GM23338 (cell line): Measurements from ENCODE around the gene EGFR. TPM values are rescaled to one million over a fixed set of nuclear protein-coding genes. Genes with fewer than 3 reads are reported as not detected.
A peak's percentile ranks its signal among the peaks of the same experiment; 100 is the strongest.

Experiments used
- ATAC-seq: fragments of 200-7000 bp; cut with Tn5 transposase; 3 replicates; pipeline ENCODE4 v1.9.1; 2020
- DNase-seq: peaks from one replicate; pipeline ENCODE4 v3.0.0-alpha.2; 2015; ENCODE audit warnings: low spot score
- H2AFZ ChIP-seq: fragments of 200-600 bp; sonication (generic); 2 replicates; pipeline ENCODE4 v1.8.0; 2016; ENCODE audit warnings: antibody characterized with exemption, mild to moderate bottlenecking, moderate library complexity
- H3F3A ChIP-seq: fragments of 200-600 bp; sonication (generic); replicated peaks from 2 replicates; pipeline ENCODE4 v1.8.0; 2017; ENCODE audit warnings: antibody characterized with exemption, mixed run types, low read depth
- H3K27ac ChIP-seq: fragments of 200-600 bp; sonication (generic); 2 replicates; pipeline ENCODE4 v1.6.1; 2016; ENCODE audit warnings: low read depth
- H3K27me3 ChIP-seq: fragments of 200-600 bp; sonication (generic); 2 replicates; pipeline ENCODE4 v1.8.0; 2016; ENCODE audit warnings: mild to moderate bottlenecking, mixed run types, moderate library complexity; ENCODE audit not compliant: insufficient read depth
- H3K36me3 ChIP-seq: fragments of 200-600 bp; sonication (generic); 2 replicates; pipeline ENCODE4 v1.8.0; 2016; ENCODE audit warnings: mild to moderate bottlenecking; ENCODE audit not compliant: insufficient read depth
- H3K4me1 ChIP-seq: fragments of 200-600 bp; sonication (generic); 2 replicates; pipeline ENCODE4 v1.8.0; 2016; ENCODE audit warnings: mild to moderate bottlenecking, moderate library complexity; ENCODE audit not compliant: insufficient read depth
- H3K4me2 ChIP-seq: fragments of 200-600 bp; sonication (generic); 2 replicates; pipeline ENCODE4 v1.7.1; 2017; ENCODE audit warnings: mixed run types
- H3K4me3 ChIP-seq: fragments of 200-600 bp; sonication (generic); 2 replicates; pipeline ENCODE4 v1.6.1; 2016; ENCODE audit warnings: mixed run types
- H3K79me2 ChIP-seq: fragments of 200-600 bp; sonication (generic); replicated peaks from 2 replicates; pipeline ENCODE4 v1.8.0; 2017; ENCODE audit warnings: mild to moderate bottlenecking; ENCODE audit not compliant: insufficient read depth
- H3K9me2 ChIP-seq: fragments of 200-600 bp; sonication (generic); 2 replicates; pipeline ENCODE4 v1.8.0; 2017; ENCODE audit not compliant: insufficient read depth
- H4K20me1 ChIP-seq: fragments of 200-600 bp; sonication (generic); replicated peaks from 2 replicates; pipeline ENCODE4 v1.8.0; 2017; ENCODE audit warnings: mild to moderate bottlenecking; ENCODE audit not compliant: insufficient read depth
- H3K27ac Mint-ChIP-seq: 2 replicates; pipeline ENCODE4 v1.8.0; 2020; ENCODE audit warnings: inconsistent platforms, mild to moderate bottlenecking, moderate library complexity, mixed read lengths
- H3K27me3 Mint-ChIP-seq: 3 replicates; pipeline ENCODE4 v1.8.0; 2022; ENCODE audit warnings: low read depth, mild to moderate bottlenecking, moderate library complexity, mixed read lengths, inconsistent platforms; ENCODE audit not compliant: insufficient read depth, poor library complexity
- H3K36me3 Mint-ChIP-seq: 3 replicates; pipeline ENCODE4 v1.8.0; 2021; ENCODE audit warnings: low read depth, mild to moderate bottlenecking, inconsistent platforms, moderate library complexity, mixed read lengths
- H3K4me1 Mint-ChIP-seq: 3 replicates; pipeline ENCODE4 v1.8.0; 2020; ENCODE audit warnings: mild to moderate bottlenecking, inconsistent platforms, mixed read lengths
- H3K4me3 Mint-ChIP-seq: 3 replicates; pipeline ENCODE4 v1.8.0; 2021; ENCODE audit warnings: moderate library complexity, mild to moderate bottlenecking, inconsistent platforms, mixed read lengths
- H3K9me3 Mint-ChIP-seq: 3 replicates; pipeline ENCODE4 v1.8.0; 2020; ENCODE audit warnings: moderate library complexity, mild to moderate bottlenecking, inconsistent platforms, mixed read lengths
- CTCF ChIP-seq, 2 experiments: fragments of 200-600 bp in 1 of 2; sonication (generic) in 1 of 2; conservative IDR thresholded peaks; 2 replicates each; pipeline versions ENCODE4 v1.5.1 to v1.6.1; 2016 to 2017; ENCODE audit warnings: antibody characterized with exemption in 2 of 2, low read depth in 2 of 2, mild to moderate bottlenecking in 2 of 2, moderate library complexity in 1 of 2
- ETS1 ChIP-seq: IDR thresholded peaks from 2 replicates; pipeline ENCODE4 v1.6.1; 2016; ENCODE audit warnings: antibody characterized with exemption
- EZH2 ChIP-seq: fragments of 200-600 bp; sonication (generic); IDR thresholded peaks from one replicate; pipeline ENCODE4 v1.8.0; 2017; ENCODE audit warnings: antibody characterized with exemption, mild to moderate bottlenecking, low read depth; ENCODE audit not compliant: unreplicated experiment
- POLR2AphosphoS5 ChIP-seq: IDR thresholded peaks from 2 replicates; pipeline ENCODE4 v1.6.1; 2016; ENCODE audit warnings: antibody characterized with exemption, low read depth
- STAT1 ChIP-seq: IDR thresholded peaks from one replicate; pipeline ENCODE4 v1.6.1; 2016; ENCODE audit warnings: antibody characterized with exemption; ENCODE audit not compliant: unreplicated experiment
- ZNF114 ChIP-seq: fragments of 250-450 bp; sonication (Bioruptor Pico); IDR thresholded peaks from 2 replicates; pipeline ENCODE4 v1.5.0; 2020; ENCODE audit warnings: mild to moderate bottlenecking, moderate library complexity
- ZNF331 ChIP-seq: fragments of 250-450 bp; sonication (Bioruptor Pico); IDR thresholded peaks from 2 replicates; pipeline ENCODE4 v1.5.0; 2020; ENCODE audit warnings: low read depth, mild to moderate bottlenecking, moderate library complexity
- ZNF462 ChIP-seq: fragments of 250-450 bp; sonication (Bioruptor Pico); IDR thresholded peaks from 2 replicates; pipeline ENCODE4 v1.5.0; 2020; ENCODE audit warnings: mild to moderate bottlenecking, moderate library complexity
- polyA plus RNA-seq: library from polyadenylated mRNA; unstranded; fragments of >200 nt; fragmentation: Nextera tagmentation; extraction: Ambion mirVana; gene quantifications from 2 replicates; pipeline ENCODE4 v1.2.1, GENCODE V29; 2016
- total RNA-seq: library from RNA; depleted of rRNA; stranded (reverse); fragments of >200 nt; shearing (Covaris generic); gene quantifications from 2 replicates; pipeline ENCODE4 v1.2.3, GENCODE V29; 2014

The EGFR gene
- total and polyA plus RNA-seq, 2 experiments from 2014 or later, result 1.5 to 4.5 TPM

- Mint-ChIP-seq H3K4me3 (no peak overlapping the region), H3K9me3 (no peaks in the 10 kb centered on the region), H3K27me3 (no peaks in the 10 kb centered on the region), H3K4me1 (no peaks in the 10 kb centered on the region; the same call in 1 of the 3 replicates), H3K36me3 (no peaks in the 10 kb centered on the region), H3K27ac (peak overlapping the region; percentile 8; the same call in 1 of the 2 replicates)
- Histone ChIP-seq H3K4me2 (no peak overlapping the region), H3K27me3 (no peaks in the 10 kb centered on the region), H3K27ac (no peak overlapping the region), H3K4me1 (no peaks in the 10 kb centered on the region; the same call in 1 of the 2 replicates), H3K4me3 (no peak overlapping the region), H3K9me2 (no peaks in the 10 kb centered on the region), H3K79me2 (no peaks in the 10 kb centered on the region), H4K20me1 (no peaks in the 10 kb centered on the region), H3F3A (peaks cover 4% of the 10 kb centered on the region; the same call in 1 of the 2 replicates), H3K36me3 (no peaks in the 10 kb centered on the region), H2AFZ (no peak overlapping the region)
- DNase-seq, result no peak
- ATAC-seq, result no peak
- TF ChIP-seq ETS1 (no peak), CTCF (conservative IDR thresholded peaks at IDR 0.05; ENCODE audit: low read depth in 2 of 2) (no peak), POLR2AphosphoS5 (no peak)
Observed at GRCh38 chr7:55206235-55207029, 187.6 kb downstream of the EGFR start.

GRCh38 chr7:55207436-55208125, 188.8 kb downstream of the EGFR start:
- no peak overlapping the region for H3K4me3 ChIP-seq
- H2AFZ ChIP-seq, result no peak overlapping the region
- DNase-seq (no peak), ATAC-seq (no peak)
- no peaks in the 10 kb centered on the region for H3K36me3 Mint-ChIP-seq
- no peaks in the 10 kb centered on the region for H3K27me3 Mint-ChIP-seq
- H4K20me1 ChIP-seq, result no peaks in the 10 kb centered on the region
- no peaks in the 10 kb centered on the region for H3K9me3 Mint-ChIP-seq
- H3K4me3 Mint-ChIP-seq, result no peak overlapping the region
- H3F3A ChIP-seq, result peaks cover 4% of the 10 kb centered on the region; the same call in 1 of the 2 replicates
- H3K9me2 ChIP-seq, result no peaks in the 10 kb centered on the region
- no peaks in the 10 kb centered on the region for H3K79me2 ChIP-seq
- no peak overlapping the region for H3K27ac Mint-ChIP-seq
- H3K27me3 ChIP-seq, result no peaks in the 10 kb centered on the region
- H3K27ac ChIP-seq, result no peak overlapping the region
- H3K36me3 ChIP-seq, result no peaks in the 10 kb centered on the region
- no peak overlapping the region for H3K4me2 ChIP-seq
- H3K4me1 Mint-ChIP-seq, result peaks cover 6% of the 10 kb centered on the region
- H3K4me1 ChIP-seq, result no peaks in the 10 kb centered on the region; the same call in 1 of the 2 replicates
- TF ChIP-seq EZH2, result no peak
- no peak for TF ChIP-seq ZNF462 (CRISPR knock-in tag)
- TF ChIP-seq CTCF (conservative IDR thresholded peaks at IDR 0.05; ENCODE audit: low read depth in 2 of 2), result no peak
- TF ChIP-seq ZNF114 (CRISPR knock-in tag), result no peak
- TF ChIP-seq ZNF331 (CRISPR knock-in tag), result no peak
- TF ChIP-seq STAT1, result no peak
